Fibroblast of lung (primary cell): ENCODE measurements around the gene PROSER1.

Experiments
- CTCF ChIP-seq, 2 donors: IDR thresholded peaks in 1 of 2; conservative IDR thresholded peaks in 1 of 2; 1 replicate in 1 of 2; 2 replicates in 1 of 2; pipeline ENCODE4 v1.5.1; 2011 to 2012; ENCODE audit warnings: low read length in 2 of 2, control low read depth in 1 of 2, inconsistent platforms in 1 of 2, low read depth in 1 of 2, mild to moderate bottlenecking in 1 of 2
- EZH2 ChIP-seq: IDR thresholded peaks from 2 replicates; pipeline ENCODE4 v1.5.1; 2012; ENCODE audit warnings: low read length, control low read depth, mild to moderate bottlenecking; ENCODE audit errors: missing control alignments

GRCh38 chr13:39056018-39056417, 18.1 kb upstream of the PROSER1 start:
- TF ChIP-seq CTCF (conservative IDR thresholded peaks at IDR 0.05 in 1 of 2, IDR thresholded peaks at IDR 0.05 in 1 of 2; ENCODE audit: low read depth in 1 of 2, low read length in 2 of 2) (no peak), EZH2 (no peak)
